Measurements from ENCODE around the gene DPCD.

Gene DPCD

GRCh38 chr10:101558204-101558603 is 29.9 kb upstream of the DPCD start:
- Histone ChIP-seq H2AFZ (ENCODE audit: low read length) (no peak overlapping the region), H3K4me3 (ENCODE audit: low read depth, low read length, poor library complexity, severe bottlenecking) (no peak overlapping the region), H3K9me2 (ENCODE audit: low read depth, low read length) (no peaks in the 10 kb centered on the region), H4K20me1 (ENCODE audit: insufficient read depth, low read length) (no peaks in the 10 kb centered on the region), H3K9ac (ENCODE audit: low read length) (no peak overlapping the region), H3F3A (ENCODE audit: insufficient read depth, low read length) (no peaks in the 10 kb centered on the region), H3K27ac (ENCODE audit: low read depth, low read length, poor library complexity, severe bottlenecking) (no peak overlapping the region), H3K36me3 (ENCODE audit: insufficient read depth, low read length) (no peaks in the 10 kb centered on the region), H3K9me3 (ENCODE audit: low read length) (no peaks in the 10 kb centered on the region), H3K4me2 (ENCODE audit: low read length) (no peak overlapping the region), H3K4me1 (ENCODE audit: insufficient read depth, low read length, severe bottlenecking) (no peaks in the 10 kb centered on the region), H3K27me3 (ENCODE audit: insufficient read depth, low read length) (no peaks in the 10 kb centered on the region), H3K79me2 (ENCODE audit: insufficient read depth, low read length) (no peaks in the 10 kb centered on the region)
- no peak for TF ChIP-seq EZH2 (IDR thresholded peaks at IDR 0.05; ENCODE audit: borderline replicate concordance, low read length)
- no peak for TF ChIP-seq CTCF (IDR thresholded peaks at IDR 0.05; ENCODE audit: low read length)

- Histone ChIP-seq H3K9me3 (ENCODE audit: low read length) (no peaks in the 10 kb centered on the region), H2AFZ (ENCODE audit: low read length) (no peak overlapping the region), H3K36me3 (ENCODE audit: insufficient read depth, low read length) (no peaks in the 10 kb centered on the region), H3K27ac (ENCODE audit: low read depth, low read length, poor library complexity, severe bottlenecking) (no peak overlapping the region), H3K27me3 (ENCODE audit: insufficient read depth, low read length) (no peaks in the 10 kb centered on the region), H3F3A (ENCODE audit: insufficient read depth, low read length) (no peaks in the 10 kb centered on the region), H3K4me1 (ENCODE audit: insufficient read depth, low read length, severe bottlenecking) (no peaks in the 10 kb centered on the region), H4K20me1 (ENCODE audit: insufficient read depth, low read length) (no peaks in the 10 kb centered on the region), H3K4me2 (ENCODE audit: low read length) (no peak overlapping the region), H3K9ac (ENCODE audit: low read length) (no peak overlapping the region), H3K79me2 (ENCODE audit: insufficient read depth, low read length) (no peaks in the 10 kb centered on the region), H3K9me2 (ENCODE audit: low read depth, low read length) (no peaks in the 10 kb centered on the region), H3K4me3 (ENCODE audit: low read depth, low read length, poor library complexity, severe bottlenecking) (no peak overlapping the region)
- no peak for TF ChIP-seq CTCF (IDR thresholded peaks at IDR 0.05; ENCODE audit: low read length)
- TF ChIP-seq EZH2 (IDR thresholded peaks at IDR 0.05; ENCODE audit: borderline replicate concordance, low read length): no peak
Measured at GRCh38 chr10:101558671-101559595, 29.2 kb upstream of the DPCD start.

GRCh38 chr10:101559596-101560297 is 28.4 kb upstream of the DPCD start:
- Histone ChIP-seq H3K4me1 (ENCODE audit: insufficient read depth, low read length, severe bottlenecking) (no peaks in the 10 kb centered on the region), H3K27ac (ENCODE audit: low read depth, low read length, poor library complexity, severe bottlenecking) (no peak overlapping the region), H3K27me3 (ENCODE audit: insufficient read depth, low read length) (no peaks in the 10 kb centered on the region), H2AFZ (ENCODE audit: low read length) (no peak overlapping the region), H3K79me2 (ENCODE audit: insufficient read depth, low read length) (no peaks in the 10 kb centered on the region), H3K4me3 (ENCODE audit: low read depth, low read length, poor library complexity, severe bottlenecking) (no peak overlapping the region), H3K4me2 (ENCODE audit: low read length) (no peak overlapping the region), H4K20me1 (ENCODE audit: insufficient read depth, low read length) (no peaks in the 10 kb centered on the region), H3F3A (ENCODE audit: insufficient read depth, low read length) (no peaks in the 10 kb centered on the region), H3K9me3 (ENCODE audit: low read length) (no peaks in the 10 kb centered on the region), H3K9ac (ENCODE audit: low read length) (no peak overlapping the region), H3K9me2 (ENCODE audit: low read depth, low read length) (no peaks in the 10 kb centered on the region), H3K36me3 (ENCODE audit: insufficient read depth, low read length) (no peaks in the 10 kb centered on the region)
- TF ChIP-seq CTCF (IDR thresholded peaks at IDR 0.05; ENCODE audit: low read length): no peak

Data from OCI-LY1 (cell line).